Measurements from ENCODE around the gene PGP. TPM values are rescaled to one million over a fixed set of nuclear protein-coding genes. Genes with fewer than 3 reads are reported as not detected.

The PGP gene
- total RNA-seq, 2 donors from 2014 or later = 16.3 to 24.3 TPM

Other genes starting within 250 kb of the PGP start
- not detected for gene RNF151, start 248.0 kb downstream of the PGP start, total RNA-seq
- 10 to 100 TPM; 22.0 to 23.6 TPM for gene TBL3, start 242.8 kb downstream of the PGP start, total RNA-seq
- gene NOXO1, start 233.4 kb downstream of the PGP start, total RNA-seq = 10 to 100 TPM; 34.6 to 49.0 TPM
- gene GFER, start 230.6 kb downstream of the PGP start, total RNA-seq = 10 to 100 TPM; 73.7 to 82.3 TPM
- 1 to 10 TPM; 1.6 to 3.0 TPM for gene SYNGR3, start 224.9 kb downstream of the PGP start, total RNA-seq
- gene ZNF598, start 205.0 kb downstream of the PGP start, total RNA-seq = 10 to 100 TPM; 45.8 to 52.8 TPM
- gene NPW, start 195.1 kb downstream of the PGP start, total RNA-seq = 1 to 10 TPM; 1.9 to 2.5 TPM
- gene NHERF2, start 187.9 kb downstream of the PGP start, total RNA-seq = 10 to 100 TPM; 69.3 to 73.7 TPM
- gene NTHL1, start 167.0 kb downstream of the PGP start, total RNA-seq = 10 to 100 TPM; 27.3 to 29.5 TPM
- 100 to 1,000 TPM; 115 to 118 TPM for gene TSC2, start 166.9 kb downstream of the PGP start, total RNA-seq
- 10 to 100 TPM; 75.1 to 76.7 TPM for gene PKD1, start 78.9 kb downstream of the PGP start, total RNA-seq
- gene RAB26, start 66.2 kb downstream of the PGP start, total RNA-seq = 10 to 100 TPM; 24.9 to 27.2 TPM
- 10 to 100 TPM; 94.5 to 99.8 TPM for gene TRAF7, start 59.1 kb downstream of the PGP start, total RNA-seq
- gene CASKIN1, start 18.2 kb downstream of the PGP start, total RNA-seq = under 1 TPM; 0.11 to 0.15 TPM
- 10 to 100 TPM; 26.7 to 31.4 TPM for gene MLST8, start 9.4 kb downstream of the PGP start, total RNA-seq
- 10 to 100 TPM in 1 of 2 donors, 1 to 10 TPM in 1; 6.1 to 14.4 TPM for gene BRICD5, start 4.0 kb downstream of the PGP start, total RNA-seq
- gene E4F1, start 8.8 kb upstream of the PGP start, total RNA-seq = 10 to 100 TPM; 23.6 to 25.1 TPM
- under 1 TPM; 0.75 to 0.82 TPM for gene DNASE1L2, start 21.6 kb upstream of the PGP start, total RNA-seq
- 100 to 1,000 TPM; 113 to 132 TPM for gene ECI1, start 36.7 kb upstream of the PGP start, total RNA-seq
- 100 to 1,000 TPM in 1 of 2 donors, 10 to 100 TPM in 1; 99.3 to 127 TPM for gene RNPS1, start 53.3 kb upstream of the PGP start, total RNA-seq
- gene ABCA3, start 125.9 kb upstream of the PGP start, total RNA-seq = 1 to 10 TPM; 3.8 to 3.9 TPM
- 1 to 10 TPM; 3.0 to 7.3 TPM for gene CCNF, start 214.6 kb upstream of the PGP start, total RNA-seq
- 1 to 10 TPM; 1.3 to 5.6 TPM for gene TEDC2, start 245.3 kb upstream of the PGP start, total RNA-seq

Measured in left colon (tissue), 2 donors.